ENCODE results near the gene DHX57.

DNA sequence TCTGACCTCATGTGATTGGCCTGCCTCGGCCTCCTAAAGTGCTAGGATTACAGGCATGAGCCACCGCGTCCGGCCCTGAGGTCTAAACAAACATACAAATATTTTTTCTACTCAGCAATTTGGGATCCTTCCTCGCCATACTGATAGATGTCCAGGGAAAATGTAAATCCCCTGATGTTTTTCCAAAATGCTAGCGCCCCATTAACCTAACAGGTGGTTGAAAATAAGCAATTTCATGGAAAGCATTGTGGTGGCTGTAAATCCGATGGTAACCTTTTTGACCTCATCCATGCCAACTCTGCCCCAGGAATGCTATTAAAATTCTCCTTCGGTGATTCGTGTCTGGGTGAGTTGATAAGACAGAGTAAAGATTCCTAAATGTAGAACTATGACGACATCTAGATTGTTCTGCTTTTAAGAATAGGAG, 78.5 kb downstream of the DHX57 start:
- TF ChIP-seq CTCF (IDR thresholded peaks at IDR 0.05; ENCODE audit: low read length) (no peak), EZH2 (IDR thresholded peaks at IDR 0.05; ENCODE audit: borderline replicate concordance, low read length) (no peak)

Data from OCI-LY1 (cell line).